KOPT-K1 (cell line): Measurements from ENCODE around the gene SUGP1.

Experiments used
- H3K27ac ChIP-seq: fragments of 200-600 bp; sonication (generic); 2 replicates; pipeline ENCODE4 v1.5.1; 2016; ENCODE audit warnings: antibody characterized with exemption, mild to moderate bottlenecking, low read depth, low read length; ENCODE audit not compliant: poor library complexity, severe bottlenecking
- H3K36me3 ChIP-seq: fragments of 200-600 bp; sonication (generic); 2 replicates; pipeline ENCODE4 v1.5.1; 2017; ENCODE audit warnings: antibody characterized with exemption, mild to moderate bottlenecking, low read length, moderate library complexity; ENCODE audit not compliant: insufficient read depth
- H3K9me3 ChIP-seq: fragments of 200-600 bp; sonication (generic); 2 replicates; pipeline ENCODE4 v1.5.1; 2017; ENCODE audit warnings: antibody characterized with exemption, low read length, mild to moderate bottlenecking; ENCODE audit not compliant: insufficient read depth, poor library complexity, severe bottlenecking

Gene SUGP1

GRCh38 chr19:19327672-19328071 lies 7.4 kb upstream of the SUGP1 start:
- Histone ChIP-seq H3K9me3 (no peaks in the 10 kb centered on the region), H3K36me3 (peaks cover 80% of the 10 kb centered on the region), H3K27ac (no peak overlapping the region)

GRCh38 chr19:19324059-19324770 lies 3.9 kb upstream of the SUGP1 start:
- peaks cover 47% of the 10 kb centered on the region for H3K36me3 ChIP-seq
- no peaks in the 10 kb centered on the region for H3K9me3 ChIP-seq

GRCh38 chr19:19321141-19321577 lies 850 bp upstream of the SUGP1 start:
- Histone ChIP-seq H3K9me3 (no peaks in the 10 kb centered on the region), H3K36me3 (peaks cover 36% of the 10 kb centered on the region), H3K27ac (peak overlapping the region; percentile 87)

More at GRCh38 chr19:19324059-19324770, 3.9 kb upstream of the SUGP1 start:
- no peak overlapping the region for H3K27ac ChIP-seq

GRCh38 chr19:19319732-19320360 lies 463 bp downstream of the SUGP1 start:
- H3K9me3 ChIP-seq, result no peaks in the 10 kb centered on the region
- peaks cover 37% of the 10 kb centered on the region for H3K36me3 ChIP-seq
- peak overlapping the region; percentile 87 for H3K27ac ChIP-seq

GRCh38 chr19:19316082-19316481 lies 4.2 kb downstream of the SUGP1 start:
- Histone ChIP-seq H3K36me3 (peaks cover 55% of the 10 kb centered on the region), H3K27ac (no peak overlapping the region), H3K9me3 (no peaks in the 10 kb centered on the region)

GRCh38 chr19:19315444-19315843 lies 4.9 kb downstream of the SUGP1 start:
- Histone ChIP-seq H3K9me3 (no peaks in the 10 kb centered on the region), H3K27ac (no peak overlapping the region), H3K36me3 (peaks cover 61% of the 10 kb centered on the region)

- peaks cover 95% of the 10 kb centered on the region for H3K36me3 ChIP-seq
- no peak overlapping the region for H3K27ac ChIP-seq
- H3K9me3 ChIP-seq, result no peaks in the 10 kb centered on the region
These were observed 11.9 kb downstream of the SUGP1 start for GRCh38 chr19:19308373-19308772.

- Histone ChIP-seq H3K36me3 (peaks cover 97% of the 10 kb centered on the region), H3K27ac (no peak overlapping the region), H3K9me3 (no peaks in the 10 kb centered on the region)
These were observed 14.1 kb downstream of the SUGP1 start for GRCh38 chr19:19306191-19306590.

- Histone ChIP-seq H3K36me3 (peaks cover 98% of the 10 kb centered on the region), H3K9me3 (no peaks in the 10 kb centered on the region), H3K27ac (no peak overlapping the region)
These were observed 14.6 kb downstream of the SUGP1 start for GRCh38 chr19:19305696-19306095.

- Histone ChIP-seq H3K9me3 (no peaks in the 10 kb centered on the region), H3K36me3 (peaks cover 98% of the 10 kb centered on the region)
These were observed 15.2 kb downstream of the SUGP1 start for GRCh38 chr19:19305066-19305465.

GRCh38 chr19:19304186-19304965 lies 15.9 kb downstream of the SUGP1 start:
- H3K36me3 ChIP-seq, result peaks cover 93% of the 10 kb centered on the region
- H3K27ac ChIP-seq, result no peak overlapping the region
- H3K9me3 ChIP-seq, result no peaks in the 10 kb centered on the region

More at GRCh38 chr19:19305066-19305465, 15.2 kb downstream of the SUGP1 start:
- no peak overlapping the region for H3K27ac ChIP-seq

- H3K27ac ChIP-seq, result no peak overlapping the region
- no peaks in the 10 kb centered on the region for H3K9me3 ChIP-seq
- H3K36me3 ChIP-seq, result peaks cover 91% of the 10 kb centered on the region
These were observed 16.9 kb downstream of the SUGP1 start for GRCh38 chr19:19303411-19303810.

GRCh38 chr19:19300613-19301012 lies 19.7 kb downstream of the SUGP1 start:
- no peaks in the 10 kb centered on the region for H3K9me3 ChIP-seq
- peaks cover 83% of the 10 kb centered on the region for H3K36me3 ChIP-seq
- no peak overlapping the region for H3K27ac ChIP-seq

- H3K9me3 ChIP-seq, result no peaks in the 10 kb centered on the region
- peaks cover 81% of the 10 kb centered on the region for H3K36me3 ChIP-seq
- no peak overlapping the region for H3K27ac ChIP-seq
These were observed 22.6 kb downstream of the SUGP1 start for GRCh38 chr19:19297759-19298158.

GRCh38 chr19:19296953-19297689 lies 23.2 kb downstream of the SUGP1 start:
- no peak overlapping the region for H3K27ac ChIP-seq
- no peaks in the 10 kb centered on the region for H3K9me3 ChIP-seq
- peaks cover 81% of the 10 kb centered on the region for H3K36me3 ChIP-seq
